22Rv1 (cell line): ENCODE results near the gene PACRG.

Experiments used
- H3K27ac ChIP-seq: fragments of 450-650 bp; 2 replicates; pipeline ENCODE4 v1.5.1; 2017
- CTCF ChIP-seq: fragments of 450-650 bp; IDR thresholded peaks from 2 replicates; pipeline ENCODE4 v1.5.1; 2017; ENCODE audit warnings: mild to moderate bottlenecking
- ZFX ChIP-seq: fragments of 450-650 bp; IDR thresholded peaks from 2 replicates; pipeline ENCODE4 v1.6.1; 2017; ENCODE audit warnings: antibody characterized with exemption, borderline replicate concordance

Gene PACRG

GRCh38 chr6:163164175-163164900 lies 436.6 kb downstream of the PACRG start:
- no peak overlapping the region for H3K27ac ChIP-seq
- TF ChIP-seq CTCF, result no peak
- TF ChIP-seq ZFX, result no peak

GRCh38 chr6:163165155-163165910 lies 437.6 kb downstream of the PACRG start:
- no peak for TF ChIP-seq ZFX
- TF ChIP-seq CTCF, result no peak
- H3K27ac ChIP-seq, result no peak overlapping the region

- no peak overlapping the region for H3K27ac ChIP-seq
- TF ChIP-seq CTCF (no peak), ZFX (no peak)
These were observed 438.1 kb downstream of the PACRG start for GRCh38 chr6:163165922-163166321.

GRCh38 chr6:163166507-163166906 lies 438.7 kb downstream of the PACRG start:
- TF ChIP-seq CTCF (no peak), ZFX (no peak)
- no peak overlapping the region for H3K27ac ChIP-seq

GRCh38 chr6:163169521-163169920 lies 441.7 kb downstream of the PACRG start:
- TF ChIP-seq ZFX (no peak), CTCF (no peak)
- H3K27ac ChIP-seq, result no peak overlapping the region

GRCh38 chr6:163170294-163170883 lies 442.6 kb downstream of the PACRG start:
- TF ChIP-seq ZFX (no peak), CTCF (peak; percentile 83)
- no peak overlapping the region for H3K27ac ChIP-seq

GRCh38 chr6:163173741-163174140 lies 446.0 kb downstream of the PACRG start:
- TF ChIP-seq CTCF (no peak), ZFX (no peak)
- no peak overlapping the region for H3K27ac ChIP-seq
